HFFc6 (cell line): Measurements from ENCODE around the gene FBXW11. TPM values are rescaled to one million over a fixed set of nuclear protein-coding genes. Genes with fewer than 3 reads are reported as not detected.
"Not testable (repeated sequence)": the region's sequence is repeated elsewhere in the genome, so short reads cannot be mapped to it uniquely, and the experiment has no call there.

Experiments used
- DNase-seq: peaks from one replicate; pipeline ENCODE4 v3.0.0-alpha.2; 2018
- H3K27ac Mint-ChIP-seq: 2 replicates; pipeline ENCODE4 v1.8.0; 2020; ENCODE audit warnings: mild to moderate bottlenecking, mixed read lengths
- H3K27me3 Mint-ChIP-seq: 2 replicates; pipeline ENCODE4 v1.8.0; 2021; ENCODE audit warnings: mild to moderate bottlenecking, moderate library complexity, mixed read lengths; ENCODE audit not compliant: insufficient read depth
- H3K36me3 Mint-ChIP-seq: 2 replicates; pipeline ENCODE4 v1.8.0; 2021; ENCODE audit warnings: low read depth, mixed read lengths
- H3K4me1 Mint-ChIP-seq: 2 replicates; pipeline ENCODE4 v1.8.0; 2020; ENCODE audit warnings: low read depth, mixed read lengths
- H3K4me3 Mint-ChIP-seq: 2 replicates; pipeline ENCODE4 v1.8.0; 2020; ENCODE audit warnings: mild to moderate bottlenecking, moderate library complexity, mixed read lengths
- H3K9me3 Mint-ChIP-seq: 2 replicates; pipeline ENCODE4 v1.8.0; 2020; ENCODE audit warnings: mild to moderate bottlenecking, mixed read lengths
- total RNA-seq, 6 experiments: library from RNA; stranded (reverse); fragmentation: NEBNext Ultra II Directional; extraction: Animal tissue kit (Norgen Biotek cat#: 25700); gene quantifications; 2 replicates in 1 of 6; 3 replicates in 5 of 6; pipeline ENCODE4 v1.2.3, GENCODE V29; 2021
- TF ChIP-seq, protein P1 (sequence below): fragments of 200-600 bp; sonication (generic); IDR thresholded peaks from 2 replicates; pipeline ENCODE4 v1.5.0; 2021; ENCODE audit warnings: antibody characterized with exemption, mild to moderate bottlenecking

FBXW11 gene
- total RNA-seq, 6 experiments from 2014 or later: 54.5 to 60.5 (median 58.5) TPM

- Mint-ChIP-seq H3K4me3 (no peak overlapping the region), H3K36me3 (peaks cover 10% of the 10 kb centered on the region), H3K9me3 (no peaks in the 10 kb centered on the region), H3K27me3 (peaks cover 5% of the 10 kb centered on the region), H3K27ac (no peak overlapping the region), H3K4me1 (peaks cover 22% of the 10 kb centered on the region; the same call in 1 of the 2 replicates)
- no peak for DNase-seq
- TF ChIP-seq, protein P1, sequence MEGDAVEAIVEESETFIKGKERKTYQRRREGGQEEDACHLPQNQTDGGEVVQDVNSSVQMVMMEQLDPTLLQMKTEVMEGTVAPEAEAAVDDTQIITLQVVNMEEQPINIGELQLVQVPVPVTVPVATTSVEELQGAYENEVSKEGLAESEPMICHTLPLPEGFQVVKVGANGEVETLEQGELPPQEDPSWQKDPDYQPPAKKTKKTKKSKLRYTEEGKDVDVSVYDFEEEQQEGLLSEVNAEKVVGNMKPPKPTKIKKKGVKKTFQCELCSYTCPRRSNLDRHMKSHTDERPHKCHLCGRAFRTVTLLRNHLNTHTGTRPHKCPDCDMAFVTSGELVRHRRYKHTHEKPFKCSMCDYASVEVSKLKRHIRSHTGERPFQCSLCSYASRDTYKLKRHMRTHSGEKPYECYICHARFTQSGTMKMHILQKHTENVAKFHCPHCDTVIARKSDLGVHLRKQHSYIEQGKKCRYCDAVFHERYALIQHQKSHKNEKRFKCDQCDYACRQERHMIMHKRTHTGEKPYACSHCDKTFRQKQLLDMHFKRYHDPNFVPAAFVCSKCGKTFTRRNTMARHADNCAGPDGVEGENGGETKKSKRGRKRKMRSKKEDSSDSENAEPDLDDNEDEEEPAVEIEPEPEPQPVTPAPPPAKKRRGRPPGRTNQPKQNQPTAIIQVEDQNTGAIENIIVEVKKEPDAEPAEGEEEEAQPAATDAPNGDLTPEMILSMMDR: no peak
These were observed 85.6 kb downstream of the FBXW11 start for GRCh38 chr5:171920765-171921391.

GRCh38 chr5:171915700-171916099, 90.7 kb downstream of the FBXW11 start:
- not testable (repeated sequence) for H3K27me3 Mint-ChIP-seq, H3K9me3 Mint-ChIP-seq, H3K4me3 Mint-ChIP-seq, DNase-seq, H3K36me3 Mint-ChIP-seq
- peaks cover 56% of the 10 kb centered on the region for H3K4me1 Mint-ChIP-seq
- peak overlapping the region; percentile 53 for H3K27ac Mint-ChIP-seq

DNA sequence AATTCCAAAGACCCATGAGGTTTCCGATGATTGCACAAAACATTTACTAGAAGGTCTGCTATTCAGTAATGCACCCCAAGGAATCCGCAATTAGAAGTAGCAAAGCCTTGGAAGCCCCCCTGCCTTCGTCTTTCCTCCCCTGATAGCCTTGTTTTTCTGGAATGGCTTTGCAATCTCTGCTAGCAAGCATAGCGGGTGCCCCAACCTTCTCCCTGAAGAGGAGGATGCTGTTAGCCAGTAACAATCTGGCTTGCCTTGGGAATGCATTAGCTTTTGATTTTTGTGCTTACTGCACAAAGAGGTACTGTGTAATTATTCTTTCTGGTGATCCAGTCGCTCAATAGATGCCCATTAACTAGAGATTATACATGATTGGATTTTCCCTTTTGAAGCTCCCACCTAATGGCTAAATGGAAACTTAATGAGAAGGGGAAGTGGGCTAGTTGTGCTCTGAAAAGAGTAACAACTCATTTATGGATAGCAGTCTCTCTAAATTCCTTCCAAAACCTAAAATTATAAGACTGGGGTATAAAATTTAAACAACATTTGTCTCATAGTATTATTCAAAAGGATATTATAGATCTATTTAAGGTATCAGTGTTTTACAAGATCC, 91.6 kb downstream of the FBXW11 start:
- peaks cover 6% of the 10 kb centered on the region for H3K36me3 Mint-ChIP-seq
- no peaks in the 10 kb centered on the region for H3K9me3 Mint-ChIP-seq
- H3K27ac Mint-ChIP-seq: no peak overlapping the region
- DNase-seq: no peak
- H3K4me1 Mint-ChIP-seq: peaks cover 57% of the 10 kb centered on the region
- no peak overlapping the region for H3K4me3 Mint-ChIP-seq
- TF ChIP-seq, protein P1: no peak
- peaks cover 5% of the 10 kb centered on the region; the same call in 1 of the 2 replicates for H3K27me3 Mint-ChIP-seq

DNA sequence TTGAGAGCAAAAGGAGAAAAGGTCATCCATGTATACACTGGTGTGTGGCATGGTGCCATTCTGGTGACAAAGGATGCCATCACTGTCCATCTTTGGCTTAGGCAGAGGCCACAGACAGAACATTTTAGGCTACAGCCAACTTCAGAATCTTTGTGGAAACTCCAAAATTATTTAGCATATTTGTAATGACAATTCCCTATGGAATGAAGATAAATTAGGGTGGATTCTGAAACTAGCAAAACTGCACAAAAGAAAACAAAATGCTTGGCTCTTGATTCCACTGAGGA, 92.5 kb downstream of the FBXW11 start:
- H3K9me3 Mint-ChIP-seq: no peaks in the 10 kb centered on the region
- DNase-seq: peak; percentile 9
- peaks cover 57% of the 10 kb centered on the region for H3K4me1 Mint-ChIP-seq
- peaks cover 6% of the 10 kb centered on the region for H3K36me3 Mint-ChIP-seq
- TF ChIP-seq, protein P1: no peak
- H3K27ac Mint-ChIP-seq: peak overlapping the region; percentile 59
- H3K4me3 Mint-ChIP-seq: peak overlapping the region; percentile 18; the same call in 1 of the 2 replicates
- peaks cover 5% of the 10 kb centered on the region; the same call in 1 of the 2 replicates for H3K27me3 Mint-ChIP-seq

DNA sequence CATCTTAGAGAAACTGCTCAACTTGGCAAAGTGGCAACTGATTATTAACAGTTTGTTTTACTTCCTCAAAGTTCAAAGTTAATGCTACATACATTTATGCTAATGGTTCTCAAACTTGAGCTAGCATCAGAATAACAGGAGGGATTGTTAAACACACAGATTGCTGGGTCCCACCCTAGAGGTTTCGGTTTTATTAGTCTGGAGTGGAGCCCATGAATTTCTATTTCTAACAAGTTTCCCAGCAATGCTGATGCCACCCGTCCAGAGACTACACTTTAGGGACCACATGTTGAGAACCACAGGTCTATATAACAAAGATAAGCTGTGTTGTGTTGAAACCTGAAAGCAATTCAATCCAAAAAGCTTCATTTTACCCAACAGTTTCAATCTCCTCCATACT, 95.3 kb downstream of the FBXW11 start:
- no peaks in the 10 kb centered on the region for H3K27me3 Mint-ChIP-seq
- TF ChIP-seq, protein P1: no peak
- H3K4me3 Mint-ChIP-seq: no peak overlapping the region
- no peaks in the 10 kb centered on the region for H3K9me3 Mint-ChIP-seq
- DNase-seq: no peak
- peaks cover 1% of the 10 kb centered on the region for H3K36me3 Mint-ChIP-seq
- H3K4me1 Mint-ChIP-seq: peaks cover 58% of the 10 kb centered on the region
- H3K27ac Mint-ChIP-seq: no peak overlapping the region

DNA sequence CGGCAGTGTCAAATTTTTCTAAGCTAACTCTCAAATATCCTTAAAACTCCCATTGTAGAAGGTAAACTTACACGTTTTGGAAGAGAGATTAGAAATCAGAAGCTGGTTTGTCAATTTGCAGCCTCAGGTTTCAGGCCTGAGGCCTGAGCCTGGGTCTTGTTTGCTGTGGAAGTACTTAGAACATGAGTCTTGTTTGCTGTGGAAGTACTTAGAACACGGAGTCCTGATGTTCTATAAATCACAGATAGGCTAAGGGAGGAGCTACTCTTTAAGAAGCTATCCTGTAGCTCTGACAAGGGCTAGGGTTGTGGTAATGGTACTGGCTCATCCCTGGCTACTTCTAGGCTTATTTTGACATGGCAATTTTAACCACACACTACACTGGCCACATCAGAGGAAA, 97.8 kb downstream of the FBXW11 start:
- no peak overlapping the region for H3K27ac Mint-ChIP-seq
- H3K27me3 Mint-ChIP-seq: no peaks in the 10 kb centered on the region
- H3K4me1 Mint-ChIP-seq: peaks cover 38% of the 10 kb centered on the region
- H3K4me3 Mint-ChIP-seq: no peak overlapping the region
- TF ChIP-seq, protein P1: no peak
- DNase-seq: no peak
- H3K36me3 Mint-ChIP-seq: no peaks in the 10 kb centered on the region; the same call in 1 of the 2 replicates
- H3K9me3 Mint-ChIP-seq: no peaks in the 10 kb centered on the region
